ENCODE measurements around the gene ZNF786.
"Not testable (repeated sequence)": the region's sequence is repeated elsewhere in the genome, so short reads cannot be mapped to it uniquely, and the experiment has no call there.

The ZNF786 gene

DNA sequence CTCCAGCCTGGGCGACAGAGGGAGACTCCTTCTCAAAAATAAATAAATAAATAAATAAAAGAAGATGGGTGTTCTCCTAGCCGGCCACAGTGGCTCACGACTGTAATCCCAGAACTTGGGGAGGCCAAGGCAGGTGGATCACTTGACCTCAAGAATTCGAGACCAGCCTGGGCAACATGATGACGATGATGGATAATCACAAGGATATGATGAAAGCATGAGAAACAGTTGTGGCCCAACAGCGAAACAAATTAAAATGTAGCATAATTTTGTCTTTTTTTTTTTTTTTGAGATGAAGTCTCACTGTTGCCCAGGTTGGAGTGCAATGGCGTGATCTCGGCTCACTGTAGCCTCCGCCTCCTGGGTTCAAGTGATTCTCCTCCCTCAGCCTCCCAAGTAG lies 12.9 kb downstream of the ZNF786 start:
- no peak for DNase-seq (ENCODE audit: low read depth in 2 of 2)

DNA sequence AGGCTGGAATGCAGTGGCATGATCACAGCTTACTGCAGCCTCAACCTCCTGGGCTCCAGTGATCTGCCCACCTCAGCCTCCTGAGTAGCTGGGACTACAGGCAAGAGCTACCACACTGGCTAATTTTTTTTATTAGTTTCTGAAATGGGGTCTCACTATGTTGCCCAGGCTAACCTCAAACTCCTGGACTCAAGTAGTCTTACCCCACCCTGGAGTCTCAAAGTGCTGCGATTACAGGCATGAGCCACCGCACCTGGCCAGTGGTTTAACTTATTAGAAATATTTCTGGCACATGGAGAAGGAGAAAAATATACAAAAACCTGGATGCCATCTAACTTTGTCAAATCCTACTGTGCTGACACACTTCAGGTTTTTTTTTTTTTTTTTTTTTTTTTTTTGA lies 15.2 kb downstream of the ZNF786 start:
- DNase-seq (ENCODE audit: low read depth in 2 of 2), result no peak

DNA sequence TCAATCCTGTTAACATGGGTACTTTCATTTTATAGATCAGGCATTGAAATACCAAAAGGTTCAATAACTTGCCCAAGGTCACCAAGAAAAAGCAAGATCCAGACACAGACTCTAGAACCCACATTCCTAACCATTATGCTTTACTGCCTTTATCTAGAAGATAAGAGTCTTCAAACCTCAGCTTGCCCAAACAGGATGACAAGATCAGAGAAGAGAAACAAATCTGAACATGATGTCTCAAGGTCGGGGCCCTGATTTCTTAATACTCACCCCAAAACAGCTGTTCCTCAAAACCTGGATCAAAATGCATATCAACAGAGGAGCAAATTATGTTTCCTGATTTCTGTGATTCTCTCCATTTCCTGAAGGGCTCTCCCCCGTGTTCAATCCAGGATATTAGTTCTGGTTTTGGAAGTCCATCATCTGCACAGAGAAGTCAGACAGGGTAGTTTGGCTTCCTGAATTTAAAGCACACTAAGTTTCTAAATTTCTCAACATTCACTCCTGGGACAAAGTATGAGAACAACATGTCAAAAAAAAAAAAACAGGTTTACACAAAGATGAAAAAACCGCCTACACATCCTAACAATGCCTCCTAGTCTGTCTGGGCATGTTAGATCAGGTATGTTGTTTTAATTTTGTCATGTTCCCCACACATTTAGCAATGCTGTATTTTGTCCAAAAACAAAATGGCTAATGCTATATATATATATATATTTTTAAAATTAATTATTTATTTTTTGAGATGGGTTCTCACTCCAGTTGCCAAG lies 16.2 kb downstream of the ZNF786 start:
- DNase-seq (ENCODE audit: low read depth in 2 of 2), result no peak

DNA sequence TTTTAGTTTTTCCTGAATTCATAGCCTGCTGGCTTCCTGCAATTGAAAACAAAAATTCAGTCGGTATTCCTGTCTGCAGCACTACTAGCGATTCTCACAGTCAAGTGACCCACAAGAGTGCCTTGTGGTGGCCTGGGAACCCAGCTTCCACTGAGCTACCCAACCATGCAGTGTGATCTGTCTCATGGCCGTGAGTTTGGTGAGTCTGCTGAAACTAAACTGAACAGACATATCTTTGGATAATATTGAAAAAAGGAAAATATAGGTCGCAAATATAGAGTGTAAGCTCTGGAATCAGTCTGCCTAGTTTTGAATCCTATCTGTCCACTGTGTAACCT lies 18.1 kb downstream of the ZNF786 start:
- no peak for DNase-seq (ENCODE audit: low read depth in 2 of 2)

DNA sequence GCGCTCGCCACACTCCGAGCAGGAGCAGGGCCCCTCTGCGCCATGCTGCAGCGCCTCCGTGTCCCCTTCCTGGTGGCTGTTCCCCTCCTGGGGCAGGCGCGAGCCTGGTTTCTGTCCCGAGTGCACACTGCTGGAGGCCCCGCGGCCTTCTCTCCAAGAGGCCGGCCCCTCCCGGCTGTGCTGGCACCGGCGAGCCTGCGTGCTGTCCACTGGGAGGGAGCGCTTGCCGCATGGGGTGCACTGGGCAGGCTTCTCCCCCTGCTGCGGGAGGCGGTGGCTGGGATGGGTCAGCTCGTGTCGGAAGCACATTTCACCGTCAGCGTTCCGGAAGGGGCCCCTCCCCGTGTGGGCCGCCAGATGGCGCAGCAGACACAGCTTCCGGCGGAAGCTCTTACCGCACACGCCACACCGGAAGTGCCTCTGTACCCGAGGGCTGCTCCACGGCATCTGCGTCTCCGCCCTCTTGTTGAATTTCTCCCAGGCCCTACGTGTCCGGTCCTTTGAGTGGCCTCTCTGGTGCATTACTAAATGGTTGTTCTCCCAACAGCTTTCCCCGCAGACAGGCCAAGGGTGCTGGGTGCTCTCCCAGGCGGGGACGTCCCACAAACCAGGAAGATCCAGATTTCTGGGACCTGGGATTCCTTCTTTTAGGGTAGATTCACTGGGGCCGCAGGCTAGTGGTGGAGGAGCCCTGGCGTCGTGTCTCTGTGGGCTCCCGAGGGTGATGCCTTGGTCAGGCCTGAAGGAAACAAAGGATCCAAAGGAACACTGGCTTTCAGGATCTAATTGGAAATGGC lies 18.7 kb downstream of the ZNF786 start:
- DNase-seq (ENCODE audit: low read depth in 2 of 2), result no peak

DNA sequence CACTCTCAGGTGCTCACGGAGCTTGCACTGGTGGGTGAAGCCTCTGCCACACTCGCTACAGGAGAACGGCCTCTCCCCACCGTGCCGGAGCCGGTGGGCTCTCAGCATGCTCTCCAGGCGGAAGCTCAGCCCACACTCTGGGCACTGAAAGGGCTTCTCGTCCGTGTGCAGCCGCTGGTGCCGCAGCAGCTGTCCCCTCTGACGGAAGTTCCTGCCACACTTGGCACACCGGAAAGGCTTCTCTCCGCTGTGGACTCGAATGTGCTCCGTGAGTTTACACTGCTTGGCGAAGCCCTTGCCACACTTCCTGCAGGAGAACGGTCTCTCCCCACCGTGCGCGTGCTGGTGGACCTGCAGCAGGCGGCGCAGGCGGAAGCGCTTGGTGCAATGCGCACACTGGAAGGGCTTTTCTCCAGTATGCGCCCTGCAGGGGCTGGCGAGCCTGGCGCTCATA lies 19.3 kb downstream of the ZNF786 start:
- no peak for DNase-seq (ENCODE audit: low read depth in 2 of 2)

DNA sequence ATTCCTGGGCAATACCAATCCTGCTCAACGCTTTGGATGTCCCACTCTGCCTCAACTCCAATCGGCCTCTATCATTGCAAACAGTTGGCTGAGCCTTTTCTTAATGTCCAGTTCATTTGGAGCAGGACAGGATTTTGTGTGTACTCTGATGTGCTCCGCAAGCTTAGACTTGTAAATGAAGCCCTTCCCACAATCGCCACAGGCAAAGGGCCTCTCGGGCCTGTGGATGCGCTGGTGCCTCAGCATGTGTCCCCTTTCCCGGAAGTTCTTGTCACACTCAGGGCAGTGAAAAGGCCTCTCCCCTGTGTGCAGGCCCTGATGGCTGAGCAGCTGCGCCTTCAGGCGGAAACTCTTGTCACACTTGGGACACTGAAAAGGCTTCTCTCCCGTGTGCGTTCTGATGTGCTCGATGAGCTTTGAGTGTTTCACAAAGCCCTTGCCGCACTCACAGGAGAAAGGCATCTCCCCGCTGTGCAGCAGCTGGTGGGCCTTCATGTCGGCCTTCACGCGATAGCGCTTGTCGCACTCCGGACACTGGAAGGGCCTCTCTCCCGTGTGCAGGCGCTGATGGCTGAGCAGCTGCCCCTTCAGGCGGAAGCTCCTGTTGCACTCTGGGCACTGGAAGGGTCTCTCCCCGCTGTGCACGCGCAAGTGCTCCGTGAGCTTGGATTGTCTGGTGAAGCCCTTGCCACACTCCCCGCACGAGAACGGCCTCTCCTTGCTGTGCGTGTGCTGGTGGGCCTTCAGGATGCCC lies 20.0 kb downstream of the ZNF786 start:
- no peak for DNase-seq (ENCODE audit: low read depth in 2 of 2)

DNA sequence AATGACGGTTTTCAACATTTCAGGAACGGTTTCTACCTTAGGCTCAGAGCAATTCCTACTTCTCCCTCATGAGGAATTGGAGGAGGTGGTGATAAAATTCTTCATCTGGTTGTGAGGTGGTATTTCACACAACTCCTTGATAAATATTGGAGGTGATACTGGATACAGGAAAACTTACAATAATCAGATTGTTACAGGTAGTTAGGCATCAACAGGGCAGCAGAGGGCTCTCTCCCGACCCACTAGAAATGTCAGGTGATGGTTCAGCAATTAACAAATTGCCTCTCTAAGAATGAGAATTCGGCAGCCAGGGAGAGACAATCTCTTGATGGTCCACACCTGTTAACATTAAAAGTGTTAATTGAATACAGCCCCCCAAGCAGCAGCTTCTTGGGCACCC lies 22.6 kb downstream of the ZNF786 start:
- DNase-seq (ENCODE audit: low read depth in 2 of 2), result no peak

DNA sequence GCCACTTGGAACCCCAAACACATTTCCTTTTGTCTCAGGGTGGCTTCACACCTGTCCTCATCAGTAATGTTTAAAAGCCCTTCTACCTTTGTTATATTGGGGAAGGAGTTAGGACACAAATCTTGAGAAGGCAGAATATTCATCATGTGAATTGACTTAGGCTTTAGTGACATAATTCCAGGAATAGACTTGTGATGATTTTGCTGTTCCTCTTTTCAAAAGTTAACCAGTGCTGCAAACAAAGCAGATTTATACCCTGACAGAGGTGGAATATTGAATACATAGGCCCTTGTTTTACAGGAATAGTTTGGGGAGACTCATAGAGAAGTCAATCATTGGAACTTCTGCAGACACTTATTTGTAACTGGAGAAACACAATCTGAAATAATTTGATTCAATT lies 27.0 kb downstream of the ZNF786 start:
- DNase-seq (ENCODE audit: low read depth in 2 of 2), result no peak

DNA sequence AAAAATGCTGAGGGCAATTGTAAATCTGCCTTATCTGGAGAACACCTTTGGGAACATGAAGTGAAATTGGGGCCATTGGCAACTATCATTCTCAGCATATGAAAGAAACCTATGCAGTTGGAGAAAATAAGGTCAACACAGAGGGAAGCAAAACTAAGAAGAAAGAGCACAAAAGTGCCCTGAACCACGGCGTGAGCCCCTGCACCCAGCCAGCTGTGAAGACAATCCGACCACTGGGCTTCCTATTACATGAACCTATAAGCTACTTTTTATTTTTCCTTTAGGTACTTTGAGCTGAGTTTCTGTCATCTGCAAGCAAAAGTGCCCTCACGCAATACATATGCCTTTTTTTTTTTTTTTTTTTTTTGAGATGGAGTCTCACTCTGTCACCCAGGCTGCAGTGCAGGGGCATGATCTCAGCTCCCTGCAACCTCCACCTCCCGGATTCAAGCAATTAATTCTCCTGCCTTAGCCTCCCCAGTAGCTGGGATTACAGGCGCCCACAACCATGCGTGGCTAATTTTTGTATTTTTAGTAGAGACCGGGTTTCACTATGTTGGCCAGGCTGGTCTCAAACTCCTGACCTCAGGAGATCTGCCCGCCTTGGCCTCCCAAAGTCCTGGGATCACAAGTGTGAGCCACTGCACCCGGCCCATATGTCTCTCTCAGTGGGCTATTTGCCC lies 28.2 kb downstream of the ZNF786 start:
- DNase-seq (ENCODE audit: low read depth in 2 of 2), result not testable (repeated sequence)

DNA sequence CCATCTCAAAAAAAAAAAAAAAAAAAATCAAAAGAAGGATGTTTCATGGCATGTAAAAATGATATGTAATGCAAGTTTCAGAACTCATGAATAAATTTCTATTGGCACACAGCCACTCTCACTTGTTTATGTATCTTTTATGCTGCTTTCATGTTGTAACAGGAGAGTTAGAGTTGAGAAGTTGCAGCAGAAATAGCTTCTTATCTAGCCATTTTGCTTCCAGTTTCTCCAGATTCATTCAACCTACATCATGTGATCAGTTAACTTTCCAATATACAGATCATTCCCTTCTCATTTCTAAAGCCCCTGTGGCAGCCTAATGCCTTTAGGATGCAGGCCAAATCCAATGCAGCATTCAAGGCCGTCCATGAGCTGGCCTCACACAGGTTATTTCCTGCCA lies 30.4 kb downstream of the ZNF786 start:
- DNase-seq (ENCODE audit: low read depth in 2 of 2), result no peak

DNA sequence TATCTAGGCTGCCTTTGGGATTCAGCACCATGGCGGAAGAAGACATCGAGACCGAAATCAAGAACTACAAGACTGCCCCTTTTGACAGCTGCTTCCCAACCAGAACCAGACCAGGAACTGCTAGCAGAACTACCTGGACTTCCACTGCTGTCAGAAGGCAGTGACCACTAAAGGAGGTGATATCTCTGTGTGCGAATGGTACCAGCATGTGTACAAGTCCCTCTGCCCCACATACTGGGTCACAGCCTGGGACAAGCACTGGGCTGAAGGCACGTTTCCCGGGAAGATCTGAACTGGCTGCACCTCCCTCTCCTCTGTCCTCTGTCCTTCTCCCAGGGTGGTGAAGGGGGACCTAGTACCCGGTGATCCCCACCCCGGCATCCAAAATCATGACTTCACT lies 36.6 kb downstream of the ZNF786 start:
- no peak for DNase-seq (ENCODE audit: low read depth in 2 of 2)

DNA sequence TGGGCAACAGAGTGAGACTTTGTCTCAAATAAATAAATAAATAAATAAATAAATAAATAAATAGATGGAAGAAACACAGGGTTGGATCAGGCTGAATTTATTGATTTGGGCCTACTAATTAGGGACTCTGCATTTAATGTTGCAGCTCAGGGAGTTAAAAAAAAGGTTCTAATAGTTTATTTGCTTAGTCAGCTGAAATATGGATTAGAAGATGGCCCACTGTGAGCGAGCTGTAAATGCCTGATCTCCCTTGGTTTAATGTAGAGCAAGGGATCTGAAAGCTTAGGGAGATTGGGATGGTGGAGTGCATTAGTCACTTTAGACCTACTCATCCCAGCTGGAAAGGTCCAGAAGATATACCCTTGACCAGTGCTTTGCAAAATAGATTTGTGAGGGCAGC lies 37.1 kb downstream of the ZNF786 start:
- DNase-seq (ENCODE audit: low read depth in 2 of 2), result no peak

DNA sequence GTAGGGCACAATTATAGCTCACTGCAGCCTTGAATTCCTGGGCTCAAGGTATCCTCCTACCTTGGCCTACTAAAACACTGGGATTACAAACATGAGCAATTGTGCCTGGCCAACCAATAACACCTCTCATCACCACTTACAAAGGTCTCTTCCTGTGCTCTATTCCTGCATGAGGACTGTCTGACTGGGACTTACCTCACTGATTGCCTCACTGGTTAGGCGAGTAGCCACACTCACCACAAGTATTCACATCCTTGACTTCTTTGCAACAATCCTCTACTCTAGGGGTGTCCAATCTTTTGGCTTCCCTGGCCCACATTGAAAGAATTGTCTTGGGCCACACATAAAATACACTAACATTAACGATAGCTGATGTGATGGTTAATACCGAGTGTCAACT lies 39.6 kb downstream of the ZNF786 start:
- DNase-seq (ENCODE audit: low read depth in 2 of 2), result no peak

DNA sequence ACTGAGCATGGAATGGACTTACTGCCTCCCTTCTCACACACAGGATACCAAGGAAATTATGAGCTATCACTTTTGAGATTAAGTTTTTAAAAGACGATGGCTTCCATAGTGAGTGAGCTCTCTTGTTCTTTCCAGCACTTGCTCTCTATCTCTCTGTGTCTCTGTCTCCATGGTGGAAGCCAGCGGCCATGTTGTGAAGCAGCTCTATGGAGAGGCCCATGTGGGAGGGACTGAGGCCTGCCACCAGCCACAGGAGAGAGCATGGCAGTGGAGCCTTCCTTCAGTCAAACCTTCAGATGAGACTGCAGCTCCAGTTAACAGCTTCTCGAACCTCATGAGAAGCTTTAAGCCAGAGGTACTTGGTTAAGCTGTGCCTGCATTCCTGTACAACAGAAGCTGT lies 41.7 kb downstream of the ZNF786 start:
- no peak for DNase-seq (ENCODE audit: low read depth in 2 of 2)

DNA sequence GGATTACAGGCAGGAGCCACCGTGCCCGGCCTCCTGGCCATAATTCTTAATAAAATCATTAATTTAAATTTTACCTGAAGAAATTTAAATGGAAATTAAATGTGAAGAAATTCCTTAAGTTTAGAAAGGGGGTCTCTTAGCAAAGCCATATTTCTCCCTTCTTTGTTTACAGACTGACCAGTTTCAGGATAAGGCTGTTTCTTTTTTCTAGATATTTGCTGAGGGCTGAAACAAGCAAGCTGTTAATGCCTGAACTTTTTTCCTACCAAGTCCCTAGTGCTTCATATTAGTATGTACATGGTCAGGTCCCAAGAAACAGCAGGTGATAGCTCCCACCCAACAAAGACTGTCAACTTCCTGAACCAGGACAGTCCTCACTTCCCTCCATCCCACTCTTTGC lies 44.1 kb downstream of the ZNF786 start:
- no peak for DNase-seq (ENCODE audit: low read depth in 2 of 2)

DNA sequence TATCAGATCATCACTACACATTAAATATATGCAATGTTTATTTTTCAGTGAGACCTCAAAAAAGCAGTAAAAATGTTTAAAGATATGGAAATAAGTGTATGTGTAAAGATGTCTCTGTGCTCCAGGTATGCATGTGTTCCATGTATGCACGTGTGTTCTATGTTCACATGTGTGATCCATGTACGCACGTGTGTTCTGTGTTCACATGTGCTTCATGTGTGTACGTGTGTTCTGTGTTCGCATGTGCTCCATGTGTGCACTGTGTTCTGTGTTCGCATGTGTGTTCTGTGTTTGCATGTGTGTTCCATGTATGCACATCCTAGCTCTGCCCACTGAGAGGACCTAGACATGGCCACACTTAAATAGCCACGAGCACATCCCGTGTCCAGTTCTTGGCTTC lies 46.6 kb downstream of the ZNF786 start:
- DNase-seq (ENCODE audit: low read depth in 2 of 2), result no peak

DNA sequence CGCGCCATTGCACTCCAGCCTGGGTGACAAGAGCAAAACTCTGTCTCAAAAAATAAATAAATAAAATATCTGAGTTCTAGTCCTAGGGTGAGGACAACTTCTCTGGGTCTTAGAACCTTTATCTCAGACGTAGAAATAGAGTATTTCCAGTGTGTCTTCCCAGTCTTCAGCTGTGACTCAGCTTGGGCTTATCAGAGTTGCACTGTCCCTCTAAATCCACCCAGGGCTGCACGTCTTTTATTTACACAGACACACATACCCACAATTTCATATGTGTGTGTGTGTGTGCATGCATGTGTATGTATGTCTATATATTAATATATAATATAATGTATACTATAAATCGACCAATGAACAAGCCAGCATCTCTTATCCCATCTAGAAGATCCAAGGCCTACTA lies 49.2 kb downstream of the ZNF786 start:
- no peak for DNase-seq (ENCODE audit: low read depth in 2 of 2)

DNA sequence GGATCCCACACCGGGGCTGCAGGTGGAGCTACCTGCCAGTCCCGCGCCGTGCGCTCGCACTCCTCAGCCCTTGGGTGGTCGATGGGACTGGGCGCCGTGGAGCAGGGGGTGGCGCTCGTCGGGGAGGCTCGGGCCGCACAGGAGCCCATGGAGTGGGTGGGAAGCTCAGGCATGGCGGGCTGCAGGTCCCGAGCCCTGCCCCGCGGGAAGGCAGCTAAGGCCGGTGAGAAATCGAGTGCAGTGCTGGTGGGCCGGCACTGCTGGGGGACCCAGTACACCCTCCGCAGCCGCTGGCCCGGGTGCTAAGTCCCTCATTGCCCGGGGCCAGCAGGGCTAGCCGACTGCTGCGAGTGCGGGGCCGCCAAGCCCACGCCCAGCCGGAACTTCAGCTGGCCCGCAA lies 51.9 kb downstream of the ZNF786 start:
- DNase-seq (ENCODE audit: low read depth in 2 of 2), result not testable (repeated sequence)

DNA sequence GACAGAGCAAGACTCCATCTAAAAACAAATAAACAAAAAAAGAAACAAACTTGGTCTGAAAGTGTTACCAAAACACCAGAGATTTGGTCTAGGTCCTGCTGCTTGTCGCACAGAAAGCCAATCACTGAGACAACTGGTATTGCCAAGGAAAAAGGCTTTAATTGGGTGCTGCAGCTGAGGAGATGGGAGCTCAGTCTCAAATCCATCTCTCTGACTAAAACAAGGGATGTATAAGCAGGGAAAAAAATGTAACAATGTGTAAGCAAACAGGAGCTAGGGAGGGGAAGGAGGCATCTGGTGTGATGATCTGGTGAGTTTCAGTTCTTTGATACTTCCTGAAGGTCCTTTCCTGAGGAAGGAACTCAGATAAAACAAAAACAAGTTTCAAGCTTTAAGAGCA lies 53.8 kb downstream of the ZNF786 start:
- no peak for DNase-seq (ENCODE audit: low read depth in 2 of 2)

DNA sequence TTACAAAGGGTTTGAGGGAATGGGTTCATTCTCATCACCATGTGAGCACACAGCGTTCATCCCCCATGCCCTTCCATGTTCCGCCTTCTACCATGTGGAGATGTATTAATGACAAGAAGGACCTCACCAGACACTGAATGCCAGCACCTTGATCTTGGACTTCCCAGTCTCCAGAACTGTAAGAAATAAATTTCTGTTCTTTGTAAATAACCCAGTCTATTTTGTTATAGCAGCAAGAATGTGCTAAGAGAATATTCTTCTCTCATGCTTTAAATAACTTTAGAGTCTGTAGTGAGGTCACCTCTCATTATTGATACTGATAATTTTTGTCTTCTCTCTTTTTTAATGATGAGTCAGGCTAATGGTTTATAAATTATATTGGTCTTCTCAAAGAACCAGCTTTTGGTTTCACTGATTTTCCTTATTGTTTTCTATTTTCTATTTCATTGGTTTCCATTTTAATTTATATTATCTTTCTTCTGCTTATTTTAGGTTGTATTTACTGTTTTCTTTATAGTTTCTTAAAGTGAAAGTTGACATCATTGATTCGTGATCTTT lies 59.1 kb downstream of the ZNF786 start:
- DNase-seq (ENCODE audit: low read depth in 2 of 2), result no peak

DNA sequence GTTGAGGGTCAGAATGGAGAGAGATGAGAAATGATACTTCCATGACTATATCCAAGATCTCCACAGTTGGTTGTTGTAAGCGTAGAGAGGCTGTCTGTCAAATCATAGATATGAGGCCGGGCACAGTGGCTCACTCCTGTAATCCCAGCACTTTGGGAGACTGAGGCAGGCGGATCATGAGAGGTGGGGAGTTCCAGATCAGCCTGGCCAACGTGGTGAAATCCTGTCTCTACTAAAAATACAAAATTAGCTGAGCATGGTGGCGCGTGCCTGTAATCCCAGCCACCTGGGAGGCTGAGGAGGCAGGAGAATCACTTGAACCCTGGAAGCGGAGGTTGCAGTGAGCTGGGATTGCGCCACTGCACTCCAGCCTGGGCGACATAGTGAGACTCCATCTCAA lies 60.1 kb downstream of the ZNF786 start:
- DNase-seq (ENCODE audit: low read depth in 2 of 2), result not testable (repeated sequence)
